NCI-H82 treated with DMSO at 0.1 percent for 48 hours (cell line): ENCODE results near the gene TNS4.

ENCODE experiments used
- DNase-seq: peaks from one replicate; lab custom pipeline; 2025; ENCODE audit not compliant: unreplicated experiment; lab: John Stamatoyannopoulos, UW

Gene TNS4

DNA sequence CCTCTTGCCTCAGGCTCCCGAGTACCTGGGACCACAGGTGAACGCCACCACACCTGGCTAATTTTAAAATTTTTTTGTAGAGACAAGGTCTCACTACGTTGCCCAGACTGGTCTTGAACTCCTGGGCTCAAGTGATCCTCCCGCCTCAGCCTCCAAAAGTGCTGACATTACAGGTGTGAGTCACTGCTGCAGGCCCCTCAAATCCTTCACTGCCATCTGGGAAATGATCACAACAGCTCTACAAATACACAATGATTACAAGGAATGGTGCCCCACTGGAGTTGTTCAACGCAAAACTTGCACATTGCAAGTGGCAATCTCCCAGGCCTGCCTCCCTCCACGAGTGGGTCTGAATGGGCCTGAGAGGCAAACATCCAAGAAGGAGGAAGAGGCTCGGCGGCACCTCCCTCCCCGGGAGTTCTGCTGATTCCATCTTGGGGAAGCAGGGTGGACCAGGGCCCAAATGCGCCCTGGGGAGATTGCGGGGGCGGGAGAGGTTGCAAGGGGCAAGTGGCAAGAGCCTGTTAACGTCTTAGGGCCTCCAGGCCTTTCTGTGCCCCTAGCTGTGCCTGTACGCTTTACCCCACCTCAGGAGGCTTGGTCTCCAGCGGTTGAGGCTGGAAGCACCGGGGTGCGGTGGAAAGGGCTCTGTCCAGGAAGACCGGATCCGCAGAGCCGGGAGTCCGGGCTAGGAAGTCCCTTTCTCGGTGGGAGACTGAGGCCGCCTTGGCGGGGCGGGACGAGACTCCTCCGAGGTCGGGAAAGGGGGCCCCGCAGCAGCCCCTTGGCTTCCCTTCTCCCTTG, 58.8 kb downstream of the TNS4 start:
- DNase-seq, result no peak

DNA sequence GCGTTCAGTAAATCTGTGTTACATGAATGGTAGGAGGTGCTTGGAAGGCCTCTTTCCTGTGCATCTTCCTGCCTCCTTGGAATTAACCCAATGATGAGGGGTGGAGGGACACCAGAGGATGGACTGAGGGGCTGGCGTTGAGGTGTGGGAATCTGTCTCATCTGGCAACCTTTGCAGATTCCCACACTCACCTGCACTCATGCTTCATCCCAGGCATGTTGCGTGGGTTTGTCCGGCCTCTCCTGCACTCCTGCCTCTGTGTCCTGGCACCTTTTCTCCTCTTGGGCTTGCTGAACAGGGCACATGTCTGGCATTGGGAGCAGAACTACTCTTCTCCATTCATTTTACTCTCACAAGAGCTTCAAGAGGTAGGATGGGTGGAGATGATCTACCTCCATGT, 61.3 kb downstream of the TNS4 start:
- no peak for DNase-seq

DNA sequence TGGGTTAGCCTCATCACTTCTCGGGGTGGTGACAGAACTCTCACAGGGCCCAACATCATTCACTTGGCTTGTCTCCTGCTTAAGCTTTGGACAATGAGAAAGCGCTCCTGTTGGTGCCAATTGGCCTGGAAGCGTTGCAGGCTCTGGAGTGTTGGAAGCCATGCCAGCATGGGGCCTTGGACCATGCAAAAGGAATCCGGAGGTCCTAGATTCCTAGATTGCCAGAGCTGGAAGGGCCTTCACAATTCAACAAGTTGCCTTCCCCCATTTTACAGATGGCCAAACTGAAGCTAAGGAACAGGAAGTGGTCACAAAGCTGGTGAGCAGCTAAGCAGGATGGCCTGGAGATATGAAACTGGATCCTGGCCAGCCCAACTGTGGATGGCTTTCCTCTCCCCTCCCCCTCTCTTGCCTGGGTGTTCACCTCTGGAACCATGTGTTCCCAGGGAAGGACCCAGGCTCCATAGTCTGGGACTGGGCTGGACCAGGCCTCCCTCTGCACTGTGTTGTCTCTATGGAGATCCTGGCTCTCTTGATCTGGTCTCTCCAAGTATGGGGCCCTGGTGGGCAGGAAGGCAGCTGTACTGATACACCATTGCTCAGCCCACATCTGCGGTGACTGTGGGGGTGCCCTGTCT, 64.2 kb downstream of the TNS4 start:
- DNase-seq, result no peak

DNA sequence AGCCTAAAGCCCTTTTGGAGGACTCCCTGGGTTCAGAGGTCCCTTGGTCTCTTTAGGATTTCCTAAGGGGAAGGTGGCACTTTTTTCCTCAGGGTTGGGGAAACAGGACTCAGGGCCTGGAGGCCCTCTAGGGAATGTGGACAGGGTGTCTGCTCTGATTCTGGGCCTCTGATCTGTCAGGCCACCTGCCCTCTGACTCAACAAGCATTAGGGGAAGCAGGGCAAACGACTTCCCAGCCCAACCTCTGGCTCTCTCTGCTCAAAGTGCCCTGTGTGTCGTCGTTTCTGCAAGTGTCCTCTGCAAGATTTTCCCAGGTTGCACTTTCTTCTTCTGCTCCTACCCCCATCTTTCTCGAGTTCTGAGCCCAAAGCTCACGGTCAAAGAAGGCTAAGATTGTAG, 64.8 kb downstream of the TNS4 start:
- DNase-seq, result no peak

DNA sequence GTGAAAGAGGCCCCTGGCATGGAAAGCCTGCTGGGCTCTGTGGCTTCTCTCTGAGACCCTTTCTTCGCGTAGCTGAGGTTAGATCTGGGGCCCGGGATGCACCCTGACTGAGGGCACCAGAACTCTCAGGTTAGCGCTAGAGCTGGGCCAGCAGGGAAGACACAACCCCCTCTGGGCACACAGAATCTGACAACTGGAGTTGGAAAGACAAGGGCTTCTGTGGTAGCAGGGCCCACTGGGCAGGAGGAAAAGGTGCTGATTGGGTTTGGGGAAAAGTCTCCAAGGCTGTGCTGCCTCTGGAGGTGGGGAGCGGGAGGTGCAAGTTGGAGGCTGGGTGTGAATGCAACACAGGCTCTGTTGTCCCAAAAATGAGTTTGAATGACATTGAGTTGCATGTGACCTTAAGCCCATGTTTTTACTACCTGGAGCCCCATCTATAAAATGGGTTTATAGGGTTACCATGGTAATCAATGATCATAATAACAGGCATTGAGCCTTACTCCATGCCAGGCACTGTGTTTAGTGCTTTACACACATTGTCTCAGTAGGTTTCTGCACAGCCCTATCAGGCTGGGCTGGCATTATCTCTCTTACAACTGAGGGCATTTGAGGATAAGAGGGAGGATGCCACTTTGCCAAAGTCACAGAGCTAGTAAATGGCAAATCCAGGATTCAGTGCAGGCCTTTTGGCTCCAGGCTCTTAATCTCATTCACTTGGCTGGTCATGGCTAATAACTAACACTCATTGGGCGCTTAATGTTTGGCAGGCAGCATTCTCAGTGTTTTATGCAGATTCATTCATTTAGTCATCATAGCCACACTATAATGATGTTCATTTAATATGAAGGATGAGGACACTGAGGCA, 67.6 kb downstream of the TNS4 start:
- DNase-seq, result no peak

DNA sequence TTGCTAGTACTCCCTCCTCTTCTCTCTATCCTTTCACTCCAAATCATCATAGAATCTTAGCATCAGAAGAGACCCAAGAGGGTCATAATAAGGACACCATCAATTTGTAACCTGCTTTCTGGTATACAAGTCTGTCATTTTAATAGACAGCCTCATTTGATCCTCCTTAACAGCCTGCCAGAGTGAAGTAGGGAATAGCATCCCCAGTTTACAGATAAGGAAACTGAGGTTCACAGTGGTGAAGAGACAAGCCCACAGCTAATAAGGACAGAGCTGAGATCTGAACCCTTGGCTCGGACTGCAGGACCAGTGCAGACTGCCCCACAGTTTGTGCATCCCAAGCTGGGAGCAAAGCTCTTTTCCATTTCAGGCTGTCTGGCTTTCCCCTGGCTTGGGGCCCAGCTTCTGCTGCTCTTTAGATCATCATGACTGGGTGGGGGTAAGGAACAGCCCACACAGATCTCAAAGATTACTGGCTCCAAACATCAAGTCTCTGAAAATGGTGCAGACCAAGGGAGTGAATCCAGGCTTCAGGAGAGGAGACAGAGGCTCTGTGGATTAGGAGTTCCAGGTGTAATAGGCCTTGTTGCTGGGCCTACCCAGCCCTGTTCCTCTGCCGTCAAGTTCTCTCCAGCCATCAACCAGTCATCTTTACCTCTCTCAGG, 68.4 kb downstream of the TNS4 start:
- no peak for DNase-seq

DNA sequence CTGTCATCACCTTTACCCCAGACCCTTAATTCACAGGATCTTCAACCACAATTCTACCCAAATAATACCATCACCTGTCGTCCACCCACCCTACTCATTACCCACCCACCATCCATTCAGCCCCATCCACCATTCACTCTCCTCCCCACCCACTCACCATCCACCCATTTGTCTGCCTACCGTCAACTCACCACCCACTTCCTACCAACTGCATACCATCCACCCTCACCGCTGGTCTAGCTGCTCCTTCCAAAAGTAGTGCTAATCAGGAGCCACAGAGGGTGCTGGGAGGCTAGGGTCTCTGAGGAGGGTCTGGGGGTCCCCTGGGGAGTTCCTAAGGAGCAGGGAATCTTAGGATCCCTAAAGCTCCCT, 70.2 kb downstream of the TNS4 start:
- DNase-seq, result no peak

DNA sequence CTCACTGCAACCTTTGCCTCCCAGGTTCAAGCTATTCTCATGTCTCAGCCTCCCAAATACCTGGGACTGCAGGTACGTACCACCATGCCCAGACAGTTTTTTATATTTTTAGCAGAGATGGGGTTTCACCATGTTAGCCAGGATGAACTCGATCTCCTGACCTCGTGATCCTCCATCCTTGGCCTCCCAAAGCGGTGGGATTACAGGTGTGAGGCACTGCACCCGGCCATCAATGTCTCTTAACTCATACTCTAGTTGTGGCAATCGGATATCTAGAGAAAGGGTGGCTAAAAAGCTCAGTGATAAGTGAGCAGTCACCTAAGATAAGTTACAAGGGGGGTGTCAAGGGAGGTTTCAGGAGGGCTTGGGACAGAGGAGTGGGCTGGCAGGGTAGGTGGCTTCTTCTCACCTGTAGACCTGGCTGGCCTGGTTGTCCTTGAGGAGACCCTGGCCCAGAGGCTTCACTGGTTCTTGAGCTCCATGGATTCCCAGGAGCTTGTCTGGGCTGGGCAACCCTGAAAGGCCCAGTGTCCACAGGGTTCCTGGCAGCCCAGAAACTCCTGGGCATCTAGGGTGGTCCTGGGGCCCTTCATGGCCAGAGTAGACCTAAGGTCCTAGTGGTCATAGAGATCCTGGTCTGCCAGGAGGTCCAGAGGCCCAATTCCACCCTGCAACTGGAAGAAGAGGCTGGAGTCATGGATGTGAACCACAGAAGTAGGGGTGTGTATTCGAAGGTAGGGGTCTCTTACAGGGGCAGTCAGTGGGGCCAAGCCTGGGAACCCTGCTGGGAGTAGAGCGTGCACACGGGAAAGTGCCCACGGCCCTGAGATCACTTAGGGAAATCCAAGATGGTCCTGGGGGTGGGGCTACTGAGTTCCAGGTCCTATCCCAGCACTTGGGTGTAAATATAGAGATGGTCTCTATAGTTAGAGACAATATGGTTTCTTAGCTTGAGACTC, 70.9 kb downstream of the TNS4 start:
- DNase-seq, result no peak

DNA sequence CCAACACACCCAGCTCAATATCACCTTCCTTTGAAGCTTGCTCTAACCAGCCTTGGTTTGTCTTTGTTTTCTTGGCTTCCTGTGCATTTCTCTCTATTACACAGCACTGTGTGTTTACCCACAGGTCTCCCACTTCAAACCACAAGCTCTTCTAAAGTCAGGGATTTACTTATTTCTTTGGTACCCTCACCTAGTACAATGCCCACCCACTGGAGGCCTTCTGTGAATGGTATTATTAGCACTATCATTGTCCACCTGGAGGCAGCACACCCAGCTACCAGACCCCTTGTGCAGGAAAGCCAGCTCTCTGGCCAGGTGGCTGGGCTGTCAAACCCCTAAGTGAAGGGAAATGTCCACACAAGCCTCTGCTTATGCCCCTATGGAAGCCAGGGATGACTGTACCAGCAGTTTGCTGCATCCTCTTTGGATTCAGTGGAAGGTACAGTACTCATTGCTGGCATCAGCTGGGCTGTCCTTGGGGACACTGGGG, 74.4 kb downstream of the TNS4 start:
- DNase-seq, result no peak
